NCI-H460 (cell line): Measurements from ENCODE around the gene PHOSPHO1. TPM values are rescaled to one million over a fixed set of nuclear protein-coding genes. Genes with fewer than 3 reads are reported as not detected.
"Not testable (repeated sequence)": the region's sequence is repeated elsewhere in the genome, so short reads cannot be mapped to it uniquely, and the experiment has no call there.

Experiments used
- DNase-seq: peaks from one replicate; pipeline ENCODE4 v3.0.0-alpha.2; 2016; ENCODE audit warnings: low read depth; ENCODE audit errors: extremely low read depth
- polyA plus RNA-seq: library from polyadenylated mRNA; depleted of rRNA; stranded (reverse); fragments of >200 nt; gene quantifications from 2 replicates; pipeline ENCODE4 v1.2.3, GENCODE V29; 2014; cell fraction: nucleus; rRNA removed
- total RNA-seq: library from RNA; depleted of rRNA; stranded (reverse); fragments of >200 nt; shearing (Covaris generic); gene quantifications from 2 replicates; pipeline ENCODE4 v1.2.3, GENCODE V29; 2014; rRNA removed

PHOSPHO1 gene, protein sequence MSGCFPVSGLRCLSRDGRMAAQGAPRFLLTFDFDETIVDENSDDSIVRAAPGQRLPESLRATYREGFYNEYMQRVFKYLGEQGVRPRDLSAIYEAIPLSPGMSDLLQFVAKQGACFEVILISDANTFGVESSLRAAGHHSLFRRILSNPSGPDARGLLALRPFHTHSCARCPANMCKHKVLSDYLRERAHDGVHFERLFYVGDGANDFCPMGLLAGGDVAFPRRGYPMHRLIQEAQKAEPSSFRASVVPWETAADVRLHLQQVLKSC
- not detected in 2 replicates for total RNA-seq
- polyA plus RNA-seq: not detected in 2 replicates

GRCh38 chr17:49230636-49231562, at the start of gene PHOSPHO1:
Gene PHOSPHO1 (minus strand): TSS chr17:49230787. CDS start chr17:49226691, 4,096 bp downstream.
- peak; percentile 48 for DNase-seq

DNA sequence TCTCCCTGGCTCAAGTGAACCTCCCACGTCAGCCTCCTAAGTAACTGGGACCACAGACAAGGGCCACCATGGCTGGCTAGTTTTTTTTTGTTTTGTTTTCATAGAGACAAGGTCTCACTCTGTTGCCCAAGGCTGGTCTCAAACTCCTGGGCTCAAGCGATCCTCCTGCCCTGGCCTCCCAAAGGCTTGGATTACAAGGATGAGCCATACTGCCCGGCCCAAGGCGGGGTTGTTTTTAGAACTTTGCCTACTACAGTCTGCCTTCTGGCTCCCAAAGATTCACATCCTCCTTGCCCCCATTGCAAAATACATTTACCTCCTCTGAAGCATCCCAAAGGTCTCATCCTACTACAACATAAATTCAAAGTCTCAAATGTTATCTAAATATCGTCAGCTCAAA, 49.5 kb upstream of the PHOSPHO1 start:
- DNase-seq: no peak

DNA sequence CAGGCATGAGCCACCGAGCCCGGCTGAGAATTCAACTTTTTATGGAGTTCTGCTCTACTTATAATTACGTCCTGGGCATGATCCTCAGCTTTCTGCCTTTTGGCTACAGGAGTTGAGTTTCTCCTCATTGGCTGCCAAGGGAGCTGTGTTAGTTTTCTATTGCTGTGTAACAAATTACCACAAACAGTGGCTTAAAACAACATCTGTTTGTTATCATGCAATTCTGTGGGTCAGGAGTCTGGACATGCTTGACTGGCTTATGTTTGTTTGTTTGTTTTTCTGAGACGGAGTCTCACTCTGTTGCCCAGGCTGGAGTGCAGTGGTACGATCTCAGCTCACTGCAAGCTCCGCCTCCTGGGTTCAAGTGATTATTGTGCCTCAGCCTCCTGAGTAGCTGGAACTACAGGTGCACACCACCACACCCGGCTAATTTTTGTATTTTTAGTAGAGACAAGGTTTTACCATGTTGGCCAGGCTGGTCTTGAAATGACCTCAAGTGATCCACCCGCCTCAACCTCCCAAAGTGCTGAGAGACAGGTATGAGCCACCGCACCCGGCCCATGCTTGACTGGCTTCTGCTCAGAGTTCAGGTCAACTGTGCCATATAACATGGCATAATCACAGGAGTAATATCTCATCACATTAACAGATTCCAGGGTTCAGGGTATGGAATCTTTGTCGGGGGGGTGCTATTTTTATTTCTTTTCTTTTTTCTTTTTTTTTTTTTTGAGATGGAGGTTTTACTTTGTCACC, 48.9 kb upstream of the PHOSPHO1 start:
- DNase-seq: not testable (repeated sequence)

DNA sequence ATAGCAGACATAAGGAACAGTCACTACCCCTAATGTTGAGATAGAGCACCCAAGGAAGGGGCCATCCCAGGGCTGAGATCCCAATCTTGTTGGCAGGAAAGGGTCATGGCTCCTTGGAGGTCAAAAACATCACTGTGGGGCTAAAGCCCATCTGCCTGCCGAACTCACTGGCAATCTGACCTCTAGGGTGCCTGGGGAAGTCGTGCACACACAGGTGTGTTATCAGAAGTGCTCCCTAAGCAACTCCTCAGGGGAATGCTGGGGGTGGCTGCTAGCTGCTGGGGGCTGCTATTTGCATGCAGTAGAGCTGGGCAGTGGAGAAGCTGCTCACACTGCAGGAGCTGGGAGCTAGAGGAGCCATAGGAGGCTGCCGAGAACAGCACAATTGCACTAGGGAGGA, 47.5 kb upstream of the PHOSPHO1 start:
- no peak for DNase-seq

GRCh38 chr17:49277638-49278037, 47.1 kb upstream of the PHOSPHO1 start:
- no peak for DNase-seq

DNA sequence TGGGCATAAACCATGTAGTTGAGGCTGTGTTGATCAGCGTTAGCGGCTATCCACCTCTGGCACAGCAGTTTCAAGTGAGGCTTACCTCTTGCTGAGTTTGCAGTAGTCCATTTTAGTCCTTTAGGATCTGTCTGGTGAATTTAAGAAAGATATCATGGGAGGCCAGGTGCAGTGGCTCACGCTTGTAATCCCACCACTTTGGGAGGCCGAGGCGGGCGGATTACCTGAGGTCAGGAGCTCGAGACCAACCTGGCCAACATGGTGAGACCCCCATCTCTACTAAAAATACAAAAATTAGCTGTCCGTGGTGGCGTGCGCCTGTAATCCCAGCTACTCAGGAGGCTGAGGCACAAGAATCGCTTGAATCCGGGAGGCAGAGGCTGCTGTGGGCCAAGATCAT, 45.4 kb upstream of the PHOSPHO1 start:
- DNase-seq: not testable (repeated sequence)

DNA sequence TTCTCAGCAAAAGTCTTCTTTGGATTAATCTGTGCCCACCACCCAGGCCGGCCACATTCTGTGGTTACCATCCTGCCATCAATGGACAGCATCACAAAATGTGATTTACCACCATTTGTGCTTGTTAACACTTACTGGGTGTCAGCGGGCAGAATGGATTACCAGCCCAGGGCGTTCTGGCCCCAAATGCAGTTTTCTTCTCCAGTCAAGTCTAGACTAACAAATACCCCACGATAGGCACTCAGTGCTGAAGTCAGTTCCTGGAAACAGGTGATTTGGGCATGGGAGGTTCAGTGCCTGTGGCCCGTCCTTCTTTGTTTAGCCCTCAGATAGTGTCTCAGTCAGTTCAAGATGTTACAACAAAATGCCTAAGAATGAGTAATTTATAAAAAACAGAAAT, 38.8 kb upstream of the PHOSPHO1 start:
- DNase-seq: no peak

DNA sequence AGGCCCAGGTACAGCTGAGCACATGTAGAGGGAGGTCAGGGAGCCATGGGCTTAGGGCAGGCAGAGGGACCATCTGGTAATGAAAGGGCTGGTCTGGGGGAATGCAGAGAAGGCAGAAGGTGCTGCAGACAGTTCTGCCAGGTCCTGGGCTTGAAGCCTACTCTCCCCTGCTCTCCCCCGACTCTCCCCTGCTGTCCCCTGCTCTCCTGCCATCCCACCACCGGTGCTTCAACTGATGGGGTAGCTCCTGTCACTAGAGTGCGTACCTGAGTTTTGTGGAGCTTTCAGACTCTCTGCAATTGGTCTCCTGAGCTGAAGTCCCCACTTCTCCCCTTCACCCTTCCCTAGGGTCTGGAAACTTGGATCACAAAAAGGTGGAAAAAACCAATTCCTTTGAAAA, 37.3 kb upstream of the PHOSPHO1 start:
- no peak for DNase-seq

- DNase-seq: no peak
Measured at GRCh38 chr17:49266233-49266632, 35.6 kb upstream of the PHOSPHO1 start.

- not testable (repeated sequence) for DNase-seq
Measured at GRCh38 chr17:49261540-49261939, 31.0 kb upstream of the PHOSPHO1 start.

- no peak for DNase-seq
Measured at GRCh38 chr17:49260817-49261291, 30.3 kb upstream of the PHOSPHO1 start.

DNA sequence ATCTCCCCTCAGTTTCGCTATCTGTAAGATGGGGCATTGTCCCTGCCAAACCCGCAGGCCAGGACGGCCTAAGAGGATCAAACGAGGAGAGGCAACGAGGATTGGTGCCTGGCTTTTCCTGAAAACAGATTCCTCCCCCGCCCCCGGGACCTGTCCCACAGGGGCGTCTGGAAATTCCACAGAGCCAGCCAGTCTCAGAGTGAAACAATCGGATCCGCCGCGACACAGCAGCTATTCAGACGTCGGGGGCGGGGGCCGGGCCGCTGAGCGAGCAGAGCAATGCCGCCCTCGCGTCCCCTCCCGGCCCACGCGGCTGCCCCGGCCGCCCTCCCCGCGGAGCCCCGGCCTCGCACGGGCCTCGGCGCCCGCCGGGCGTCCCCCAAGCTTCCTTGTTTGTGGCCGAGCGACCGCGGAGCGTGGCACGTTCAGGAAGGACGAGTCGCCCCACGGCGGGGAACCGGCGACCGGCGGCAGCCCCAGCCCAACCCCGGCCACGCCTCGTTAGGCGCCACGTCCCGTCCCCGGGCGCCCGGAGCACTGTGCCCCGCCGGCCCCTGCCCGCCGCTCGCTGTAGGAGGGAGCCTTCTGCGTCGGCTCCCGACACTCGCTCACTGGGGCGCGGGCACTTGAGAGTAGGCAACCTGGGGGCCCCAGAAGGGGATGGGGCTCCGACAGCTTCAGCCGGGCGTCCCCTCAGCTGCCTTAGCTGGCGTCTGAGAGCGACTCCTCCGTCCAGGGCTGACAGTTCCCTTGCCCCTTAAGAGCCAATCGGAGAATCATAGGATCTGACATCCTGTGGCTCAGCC, 29.6 kb upstream of the PHOSPHO1 start:
- peak; percentile 34 for DNase-seq

DNA sequence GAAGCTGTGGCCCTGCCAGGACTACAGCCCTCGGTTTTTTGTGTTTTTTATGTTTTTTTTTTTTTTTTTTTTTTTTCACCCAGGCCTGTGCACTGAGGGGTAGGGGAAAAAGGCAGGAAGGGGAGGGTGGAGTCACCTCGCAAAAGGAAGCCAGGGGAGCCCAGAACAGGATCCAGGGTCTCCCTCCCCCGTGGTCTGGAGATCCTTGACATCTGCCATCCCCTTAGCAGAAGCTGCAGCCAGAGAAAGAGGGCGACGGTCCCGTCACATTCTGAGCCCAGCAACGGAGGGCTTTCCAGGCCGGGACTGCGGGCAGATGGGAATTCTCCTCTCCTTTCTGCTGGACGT, 29.1 kb upstream of the PHOSPHO1 start:
- no peak for DNase-seq

DNA sequence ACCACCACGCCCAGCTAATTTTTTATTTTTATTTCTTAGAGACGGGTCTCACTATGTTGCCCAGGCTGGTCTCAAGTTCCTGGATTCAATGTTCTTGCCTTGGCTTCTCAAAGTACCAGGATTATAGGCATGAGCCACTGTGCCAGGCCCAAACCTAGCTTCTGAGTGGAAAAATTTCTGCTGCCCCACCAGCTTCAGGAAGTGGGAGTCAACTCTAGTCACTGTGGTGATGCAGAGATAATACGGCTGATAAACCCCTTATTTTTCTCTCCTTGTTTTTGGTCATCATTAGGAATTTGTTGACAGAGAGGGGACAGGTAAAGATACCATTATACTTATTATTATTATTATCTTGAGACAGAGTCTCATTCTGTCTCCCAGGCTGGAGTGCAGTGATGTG, 27.8 kb upstream of the PHOSPHO1 start:
- DNase-seq: no peak

DNA sequence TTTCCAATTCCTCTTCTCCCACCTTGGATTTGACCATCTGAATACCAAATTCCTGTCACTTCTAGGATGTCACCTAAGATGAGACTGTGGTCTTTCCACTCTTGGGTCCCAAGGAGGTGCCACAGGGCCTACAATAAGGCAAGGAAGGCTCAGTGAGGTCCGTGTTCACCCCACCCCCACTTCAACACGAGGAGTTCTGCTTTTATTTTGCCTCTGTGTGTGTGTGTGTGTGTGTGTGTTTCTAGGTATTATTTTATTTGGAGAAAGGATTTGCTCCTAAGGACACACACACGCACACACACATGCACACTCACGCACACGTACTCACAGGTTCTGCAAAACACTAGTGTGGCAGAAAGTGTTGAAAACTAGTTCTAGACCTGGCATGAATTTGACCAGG, 24.5 kb upstream of the PHOSPHO1 start:
- DNase-seq: no peak

DNA sequence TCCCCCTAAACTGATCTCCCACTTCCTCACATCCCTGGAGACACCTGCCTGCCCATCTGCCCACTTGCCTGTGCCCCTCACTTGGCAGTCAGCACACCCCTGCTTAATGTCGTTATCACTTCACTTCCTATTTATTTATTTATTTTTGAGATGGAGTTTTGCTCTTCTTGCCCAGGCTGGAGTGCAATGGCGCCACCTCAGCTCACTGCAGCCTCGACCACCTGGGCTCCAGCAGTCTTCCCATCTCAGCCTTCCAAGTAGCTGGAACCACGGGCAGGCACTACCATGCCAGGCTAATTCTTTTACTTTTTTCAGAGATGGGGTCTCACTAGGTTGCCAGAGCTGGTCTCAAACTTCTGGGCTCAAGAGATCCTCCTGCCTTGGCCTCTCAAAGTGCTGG, 23.5 kb upstream of the PHOSPHO1 start:
- DNase-seq: no peak

GRCh38 chr17:49252148-49252695, 21.6 kb upstream of the PHOSPHO1 start:
- peak; percentile 26 for DNase-seq

GRCh38 chr17:49249890-49250522, 19.4 kb upstream of the PHOSPHO1 start:
- peak; percentile 24 for DNase-seq

DNA sequence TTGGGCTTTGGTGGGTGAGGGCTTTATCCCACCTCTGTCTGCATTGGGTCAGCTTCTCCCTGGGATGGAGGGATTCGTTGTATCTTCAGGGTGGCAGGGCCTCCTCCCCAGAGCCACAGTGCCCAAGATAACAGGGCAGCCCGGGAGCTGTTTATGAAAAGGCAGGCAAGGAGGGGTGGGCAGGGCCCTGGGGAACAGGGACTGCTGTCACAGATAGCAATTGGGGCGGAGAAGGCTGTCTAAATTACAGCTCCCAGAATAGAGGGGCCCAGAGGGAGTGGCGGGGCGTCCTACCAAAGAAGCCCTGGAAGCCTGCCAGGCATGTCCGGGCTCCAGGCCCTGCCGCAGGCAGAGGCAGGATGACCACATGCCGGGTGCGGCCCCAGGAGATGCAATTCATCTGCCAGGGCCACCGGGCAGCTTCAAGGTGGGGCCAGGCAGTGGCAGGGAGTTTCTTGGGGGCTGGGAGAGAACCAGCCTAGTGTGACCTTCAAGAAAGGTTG, 18.8 kb upstream of the PHOSPHO1 start:
- DNase-seq: peak; percentile 30
